Measurements from ENCODE around the gene TMEM19. TPM values are rescaled to one million over a fixed set of nuclear protein-coding genes. Genes with fewer than 3 reads are reported as not detected.

Gene TMEM19
- polyA plus RNA-seq (2013, experiment 1 of 2): 10.7 TPM
- 11.2 TPM for polyA plus RNA-seq (2013, experiment 2 of 2)

DNA sequence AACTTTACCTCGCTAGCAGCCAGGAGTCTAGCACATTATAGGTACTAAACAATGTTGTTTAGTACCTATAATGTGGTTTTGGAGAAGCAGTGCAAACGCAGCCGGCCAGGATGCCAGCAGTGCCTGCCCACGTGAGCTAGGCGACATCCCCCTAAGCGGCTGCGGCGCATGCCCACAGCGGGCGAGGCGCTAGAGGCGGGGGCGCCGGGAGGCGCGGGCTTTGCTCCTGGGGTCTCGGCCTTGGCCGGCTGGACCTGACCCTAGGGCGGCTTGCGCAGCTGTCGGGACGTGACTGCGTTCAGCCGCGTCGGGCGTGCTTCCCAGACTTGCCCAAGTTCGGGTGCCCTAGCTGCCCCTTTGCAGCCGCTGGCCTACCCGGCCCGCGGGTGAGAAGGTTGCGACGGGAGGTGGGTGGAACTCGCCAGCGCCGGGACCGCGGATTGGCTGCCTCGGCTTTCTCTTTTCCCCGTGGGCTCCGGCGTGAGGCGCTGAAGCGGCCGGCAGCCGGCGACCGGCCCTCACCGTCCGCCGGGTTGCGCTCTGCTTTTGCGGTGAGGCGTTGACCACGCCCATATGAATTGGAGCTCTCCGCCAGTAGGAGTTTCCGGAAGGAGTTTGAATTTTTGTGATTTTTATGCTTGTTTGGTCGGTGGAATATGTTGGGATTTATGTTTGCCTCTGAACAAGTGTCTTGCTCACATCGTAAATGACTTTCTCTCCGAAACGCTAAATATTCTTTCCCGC is at the start of gene TMEM19:
TSS of gene TMEM19 (plus strand) at position 169 of the 744 bp plus-strand sequence. CDS start 599 bp downstream, outside the sequence.
- Histone ChIP-seq H3K79me1 (replicated peaks; ENCODE audit: low read length, poor library complexity, severe bottlenecking) (peaks cover 6% of the 10 kb centered on the region), H2BK12ac (ENCODE audit: low read length in 2 of 2) (peak within 1 kb of the TSS; percentile 93 to 96), H3K18ac (ENCODE audit: low read depth in 1 of 2, low read length in 2 of 2) (peak within 1 kb of the TSS; percentile 99 to 100), H2AFZ (ENCODE audit: low read depth, low read length) (peak within 1 kb of the TSS; percentile 98), H4K91ac (ENCODE audit: low read length) (peak within 1 kb of the TSS; percentile 99), H3K9me3 (ENCODE audit: control insufficient read depth, low read length) (no peaks in the 10 kb centered on the region), H2AK5ac (ENCODE audit: low read length, severe bottlenecking) (no peak within 1 kb of the TSS), H3K4me2 (ENCODE audit: low read length, poor library complexity, severe bottlenecking) (peak within 1 kb of the TSS; percentile 89), H3K27ac (ENCODE audit: low read length, poor library complexity, severe bottlenecking) (peak within 1 kb of the TSS; percentile 85), H3K4me3 (ENCODE audit: insufficient read depth in 1 of 2, low read depth in 1 of 2, low read length in 2 of 2) (peak within 1 kb of the TSS; percentile 85 to 94), H3K4ac (ENCODE audit: low read depth in 1 of 2, low read length in 2 of 2) (peak within 1 kb of the TSS; percentile 97), H3K36me3 (ENCODE audit: control insufficient read depth in 1 of 2, insufficient read depth in 2 of 2, low read depth in 1 of 2, low read length in 2 of 2) (peaks cover 0 to 2% of the 10 kb centered on the region in 2 experiments), H3K14ac (ENCODE audit: low read length in 2 of 2) (peak within 1 kb of the TSS in 1 of 2 experiments; percentile 99), H2BK5ac (ENCODE audit: low read depth, low read length, poor library complexity, severe bottlenecking) (peak within 1 kb of the TSS; percentile 96), H3K23ac (ENCODE audit: low read length in 2 of 2) (peak within 1 kb of the TSS in 1 of 2 experiments; percentile 89), H2BK15ac (ENCODE audit: low read depth, poor library complexity, severe bottlenecking) (peak within 1 kb of the TSS; percentile 98), H2BK120ac (ENCODE audit: low read depth, low read length) (peak within 1 kb of the TSS; percentile 85), H3K27me3 (ENCODE audit: control insufficient read depth in 1 of 2, insufficient read depth in 1 of 2, low read length in 2 of 2) (no peaks in the 10 kb centered on the region), H4K8ac (ENCODE audit: low read length) (peak within 1 kb of the TSS; percentile 98), H3K4me1 (ENCODE audit: control insufficient read depth, insufficient read depth, low read depth, low read length) (peaks cover 8% of the 10 kb centered on the region), H3K9ac (ENCODE audit: low read length) (peak within 1 kb of the TSS; percentile 91)
- WGBS: under 1% methylated on average over 48 of the region's 63 CpGs
- DNase-seq: peak; percentile 94

DNA sequence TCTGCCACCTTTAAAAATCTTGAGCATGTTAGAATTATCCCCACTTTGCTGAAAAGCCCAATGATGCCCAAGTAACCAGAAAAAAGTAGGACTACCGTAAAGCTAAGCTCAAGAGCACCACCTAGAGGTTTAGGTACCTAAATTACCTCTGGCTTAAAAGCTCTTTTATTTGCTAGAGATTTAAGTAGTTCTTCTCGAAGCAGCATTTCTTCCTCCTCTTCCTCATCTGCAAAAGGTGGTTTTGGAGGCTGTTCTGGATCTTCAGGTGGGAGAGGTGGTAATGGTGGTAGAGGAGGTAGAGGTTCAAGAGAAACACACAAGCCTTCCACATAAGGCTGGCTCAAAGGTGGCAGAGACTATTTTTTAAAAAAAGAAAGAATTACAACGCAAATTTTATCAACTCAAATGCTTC is 49.2 kb upstream of the TMEM19 start:
- no CpG with 5 or more reads among the region's 3 CpGs for WGBS
- no peak overlapping the region for H3K4me2 ChIP-seq (ENCODE audit: low read length, poor library complexity, severe bottlenecking)
- H3K79me1 ChIP-seq (replicated peaks; ENCODE audit: low read length, poor library complexity, severe bottlenecking): peaks cover 16% of the 10 kb centered on the region
- H3K36me3 ChIP-seq (ENCODE audit: control insufficient read depth in 1 of 2, insufficient read depth in 2 of 2, low read depth in 1 of 2, low read length in 2 of 2): peaks cover 15 to 99% of the 10 kb centered on the region in 2 experiments
- no peak overlapping the region for H3K14ac ChIP-seq (ENCODE audit: low read length in 2 of 2)
- no peak overlapping the region for H3K27ac ChIP-seq (ENCODE audit: low read length, poor library complexity, severe bottlenecking)
- H2BK12ac ChIP-seq (ENCODE audit: low read length in 2 of 2): no peak overlapping the region
- no peak overlapping the region for H2BK5ac ChIP-seq (ENCODE audit: low read depth, low read length, poor library complexity, severe bottlenecking)
- H3K27me3 ChIP-seq (ENCODE audit: control insufficient read depth in 1 of 2, insufficient read depth in 1 of 2, low read length in 2 of 2): no peaks in the 10 kb centered on the region
- peak overlapping the region; percentile 39 for H3K9ac ChIP-seq (ENCODE audit: low read length)
- no peak overlapping the region for H3K4ac ChIP-seq (ENCODE audit: low read depth in 1 of 2, low read length in 2 of 2)
- H2AFZ ChIP-seq (ENCODE audit: low read depth, low read length): no peak overlapping the region
- H2AK5ac ChIP-seq (ENCODE audit: low read length, severe bottlenecking): no peak overlapping the region
- H2BK120ac ChIP-seq (ENCODE audit: low read depth, low read length): no peak overlapping the region
- peaks cover 2% of the 10 kb centered on the region for H3K4me1 ChIP-seq (ENCODE audit: control insufficient read depth, insufficient read depth, low read depth, low read length)
- H3K23ac ChIP-seq (ENCODE audit: low read length in 2 of 2): no peak overlapping the region
- H4K8ac ChIP-seq (ENCODE audit: low read length): no peak overlapping the region
- H3K9me3 ChIP-seq (ENCODE audit: control insufficient read depth, low read length): no peaks in the 10 kb centered on the region
- no peak overlapping the region for H2BK15ac ChIP-seq (ENCODE audit: low read depth, poor library complexity, severe bottlenecking)
- no peak overlapping the region for H3K4me3 ChIP-seq (ENCODE audit: insufficient read depth in 1 of 2, low read depth in 1 of 2, low read length in 2 of 2)
- DNase-seq: peak; percentile 77
- H4K91ac ChIP-seq (ENCODE audit: low read length): no peak overlapping the region
- no peak overlapping the region for H3K18ac ChIP-seq (ENCODE audit: low read depth in 1 of 2, low read length in 2 of 2)

DNA sequence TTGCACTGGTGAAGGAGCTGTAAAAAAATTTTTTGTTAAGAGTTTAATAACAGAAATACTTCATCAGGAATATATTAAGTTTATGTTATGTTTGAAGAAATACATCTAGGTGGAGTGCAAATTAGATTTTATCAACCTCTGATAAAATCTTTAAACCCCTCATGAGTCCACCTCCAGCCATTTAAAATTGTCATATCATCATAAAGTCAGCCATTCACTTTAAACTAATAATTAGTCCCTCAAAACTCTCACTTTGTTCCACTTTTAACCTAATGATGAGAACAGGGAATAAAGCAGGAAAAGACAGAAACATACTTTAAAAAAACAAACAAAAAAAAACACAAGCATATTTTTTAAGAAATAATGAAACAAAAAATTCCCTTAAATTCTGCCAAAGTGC is 47.4 kb upstream of the TMEM19 start:
- no peak overlapping the region for H2AFZ ChIP-seq (ENCODE audit: low read depth, low read length)

DNA sequence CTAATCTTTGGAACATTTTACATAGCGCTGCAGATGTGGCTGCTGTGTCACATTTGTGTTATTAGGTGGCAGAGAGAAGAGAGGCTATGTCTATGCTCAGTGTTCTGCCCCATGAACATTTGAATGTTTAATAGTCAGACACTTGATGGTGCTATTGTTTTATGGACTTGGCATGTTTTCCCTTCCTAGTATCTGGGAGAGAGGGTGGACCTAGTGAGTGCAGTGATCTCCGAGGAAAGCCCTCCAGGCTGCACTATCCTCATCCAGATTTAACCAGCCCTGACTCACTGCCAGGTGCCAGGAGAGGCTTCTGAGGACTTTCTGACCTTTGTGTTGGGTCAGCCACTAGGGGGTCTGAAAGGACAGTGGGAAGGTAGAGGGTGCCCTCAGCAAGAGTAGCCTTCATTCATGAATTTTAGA is 46.5 kb upstream of the TMEM19 start:
- Histone ChIP-seq H3K4me2 (ENCODE audit: low read length, poor library complexity, severe bottlenecking) (no peak overlapping the region), H3K27ac (ENCODE audit: low read length, poor library complexity, severe bottlenecking) (no peak overlapping the region), H3K4ac (ENCODE audit: low read depth in 1 of 2, low read length in 2 of 2) (no peak overlapping the region), H3K18ac (ENCODE audit: low read depth in 1 of 2, low read length in 2 of 2) (no peak overlapping the region), H2AK5ac (ENCODE audit: low read length, severe bottlenecking) (no peak overlapping the region), H3K4me3 (ENCODE audit: insufficient read depth in 1 of 2, low read depth in 1 of 2, low read length in 2 of 2) (no peak overlapping the region), H2BK120ac (ENCODE audit: low read depth, low read length) (no peak overlapping the region), H3K9me3 (ENCODE audit: control insufficient read depth, low read length) (no peaks in the 10 kb centered on the region), H3K36me3 (ENCODE audit: control insufficient read depth in 1 of 2, insufficient read depth in 2 of 2, low read depth in 1 of 2, low read length in 2 of 2) (peaks cover 16 to 99% of the 10 kb centered on the region in 2 experiments), H3K23ac (ENCODE audit: low read length in 2 of 2) (no peak overlapping the region), H2BK15ac (ENCODE audit: low read depth, poor library complexity, severe bottlenecking) (no peak overlapping the region), H3K79me1 (replicated peaks; ENCODE audit: low read length, poor library complexity, severe bottlenecking) (peaks cover 18% of the 10 kb centered on the region), H3K14ac (ENCODE audit: low read length in 2 of 2) (no peak overlapping the region), H2BK5ac (ENCODE audit: low read depth, low read length, poor library complexity, severe bottlenecking) (no peak overlapping the region), H2BK12ac (ENCODE audit: low read length in 2 of 2) (no peak overlapping the region), H2AFZ (ENCODE audit: low read depth, low read length) (no peak overlapping the region), H3K4me1 (ENCODE audit: control insufficient read depth, insufficient read depth, low read depth, low read length) (peaks cover 2% of the 10 kb centered on the region), H3K9ac (ENCODE audit: low read length) (no peak overlapping the region), H4K8ac (ENCODE audit: low read length) (no peak overlapping the region), H4K91ac (ENCODE audit: low read length) (no peak overlapping the region), H3K27me3 (ENCODE audit: control insufficient read depth in 1 of 2, insufficient read depth in 1 of 2, low read length in 2 of 2) (no peaks in the 10 kb centered on the region)
- WGBS: 100% methylated on average over 1 of the region's 2 CpGs
- DNase-seq: no peak

More for the DNA sequence above, 47.4 kb upstream of the TMEM19 start:
- Histone ChIP-seq H4K91ac (ENCODE audit: low read length) (no peak overlapping the region), H3K23ac (ENCODE audit: low read length in 2 of 2) (no peak overlapping the region), H3K18ac (ENCODE audit: low read depth in 1 of 2, low read length in 2 of 2) (no peak overlapping the region), H4K8ac (ENCODE audit: low read length) (no peak overlapping the region), H3K4ac (ENCODE audit: low read depth in 1 of 2, low read length in 2 of 2) (no peak overlapping the region), H3K79me1 (replicated peaks; ENCODE audit: low read length, poor library complexity, severe bottlenecking) (peaks cover 18% of the 10 kb centered on the region), H3K27me3 (ENCODE audit: control insufficient read depth in 1 of 2, insufficient read depth in 1 of 2, low read length in 2 of 2) (no peaks in the 10 kb centered on the region), H2BK12ac (ENCODE audit: low read length in 2 of 2) (no peak overlapping the region), H2BK120ac (ENCODE audit: low read depth, low read length) (no peak overlapping the region), H2BK15ac (ENCODE audit: low read depth, poor library complexity, severe bottlenecking) (no peak overlapping the region), H3K4me3 (ENCODE audit: insufficient read depth in 1 of 2, low read depth in 1 of 2, low read length in 2 of 2) (no peak overlapping the region), H3K9ac (ENCODE audit: low read length) (peak overlapping the region; percentile 11), H3K4me2 (ENCODE audit: low read length, poor library complexity, severe bottlenecking) (no peak overlapping the region), H3K4me1 (ENCODE audit: control insufficient read depth, insufficient read depth, low read depth, low read length) (peaks cover 2% of the 10 kb centered on the region), H3K36me3 (ENCODE audit: control insufficient read depth in 1 of 2, insufficient read depth in 2 of 2, low read depth in 1 of 2, low read length in 2 of 2) (peaks cover 18 to 99% of the 10 kb centered on the region in 2 experiments), H3K14ac (ENCODE audit: low read length in 2 of 2) (no peak overlapping the region), H3K27ac (ENCODE audit: low read length, poor library complexity, severe bottlenecking) (no peak overlapping the region), H3K9me3 (ENCODE audit: control insufficient read depth, low read length) (no peaks in the 10 kb centered on the region), H2BK5ac (ENCODE audit: low read depth, low read length, poor library complexity, severe bottlenecking) (no peak overlapping the region), H2AK5ac (ENCODE audit: low read length, severe bottlenecking) (no peak overlapping the region)
- no peak for DNase-seq

Measured in mesenchymal stem cell (in vitro differentiated cells and primary cell).